ENCODE data around the gene GIPR. TPM values are rescaled to one million over a fixed set of nuclear protein-coding genes. Genes with fewer than 3 reads are reported as not detected.

GIPR gene
- total and polyA plus RNA-seq, 2 of the 13 experiments (the other 11 are each of a cell fraction or from before 2014, with no cell fraction given) = 0.15 to 1.2 TPM

- 0 out of 2 replicates have a peak, but pooled peaks have one; percentile 28 for TF ChIP-seq ZNF256 (CRISPR knock-in tag; conservative IDR thresholded peaks at IDR 0.05)
- TF ChIP-seq SNAPC2 (CRISPR knock-in tag; IDR thresholded peaks at IDR 0.05) = peak; percentile 53; the same call in 1 of the 2 replicates
- TF ChIP-seq PRDM15 (CRISPR knock-in tag; IDR thresholded peaks at IDR 0.05) = no peak
- peak; percentile 58 for TF ChIP-seq RBM39 (IDR thresholded peaks at IDR 0.05; ENCODE audit: low read depth, low read length, poor library complexity, severe bottlenecking)
- 0 out of 2 replicates have a peak, but pooled peaks have one; percentile 26 for TF ChIP-seq ZBTB14 (CRISPR knock-in tag; IDR thresholded peaks at IDR 0.05)
- TF ChIP-seq XBP1 (CRISPR knock-in tag; IDR thresholded peaks at IDR 0.05) = 0 out of 2 replicates have a peak, but pooled peaks have one; percentile 38
- TF ChIP-seq SNAI1 (CRISPR knock-in tag; IDR thresholded peaks at IDR 0.05; ENCODE audit: borderline replicate concordance) = no peak
- TF ChIP-seq ZNF788 (CRISPR knock-in tag; IDR thresholded peaks at IDR 0.05; ENCODE audit: borderline replicate concordance) = peak; percentile 96; the same call in 1 of the 2 replicates
- peak; percentile 90 for TF ChIP-seq PITX1 (CRISPR knock-in tag; IDR thresholded peaks at IDR 0.05)
- no peak for TF ChIP-seq ZNF839 (CRISPR knock-in tag; IDR thresholded peaks at IDR 0.05; ENCODE audit: borderline replicate concordance)
- TF ChIP-seq RAD21 (CRISPR knock-in tag; IDR thresholded peaks at IDR 0.05) = peak; percentile 8; the same call in 1 of the 2 replicates
- no peak for TF ChIP-seq HIC2 (CRISPR knock-in tag; IDR thresholded peaks at IDR 0.05; ENCODE audit: low read depth)
- TF ChIP-seq ETV5 (CRISPR knock-in tag; IDR thresholded peaks at IDR 0.05; ENCODE audit: borderline replicate concordance) = peak; percentile 72; the same call in 1 of the 2 replicates
- TF ChIP-seq CSRNP1 (CRISPR knock-in tag; IDR thresholded peaks at IDR 0.05) = no peak; the same call in 1 of the 2 replicates
- TF ChIP-seq SALL1 (CRISPR knock-in tag; IDR thresholded peaks at IDR 0.05) = peak; percentile 91
- TF ChIP-seq RFX3 (CRISPR knock-in tag; IDR thresholded peaks at IDR 0.05) = peak; percentile 54; the same call in 1 of the 2 replicates
- 0 out of 2 replicates have a peak, but pooled peaks have one; percentile 31 for TF ChIP-seq SMAD3 (CRISPR knock-in tag; IDR thresholded peaks at IDR 0.05)
- peak; percentile 58; the same call in 1 of the 2 replicates for TF ChIP-seq ATF2 (CRISPR knock-in tag; IDR thresholded peaks at IDR 0.05)
Observed at GRCh38 chr19:45717131-45717982, 49.3 kb downstream of the GIPR start (continued).
